GM18507 (cell line): Measurements from ENCODE around the gene MAPK8IP3.
"Not testable (repeated sequence)": the region's sequence is repeated elsewhere in the genome, so short reads cannot be mapped to it uniquely, and the experiment has no call there.

Source experiments
- DNase-seq: peaks from one replicate; pipeline ENCODE4 v3.0.0; 2011; ENCODE audit warnings: low read depth; ENCODE audit not compliant: insufficient read length; ENCODE audit errors: extremely low spot score
- FAIRE-seq: peaks from 2 replicates; lab custom pipeline; 2011; peaks lifted over from hg19 to GRCh38; lab: Jason Lieb, UNC

MAPK8IP3 gene

GRCh38 chr16:1732551-1732987 lies 26.6 kb downstream of the MAPK8IP3 start:
- not testable (repeated sequence) for DNase-seq, FAIRE-seq

GRCh38 chr16:1734123-1734522 lies 28.1 kb downstream of the MAPK8IP3 start:
- FAIRE-seq = no peak

GRCh38 chr16:1734816-1735215 lies 28.8 kb downstream of the MAPK8IP3 start:
- FAIRE-seq (no peak), DNase-seq (no peak)

More at GRCh38 chr16:1734123-1734522, 28.1 kb downstream of the MAPK8IP3 start:
- DNase-seq = no peak

GRCh38 chr16:1740234-1740633 lies 34.2 kb downstream of the MAPK8IP3 start:
- FAIRE-seq (no peak), DNase-seq (no peak)

- FAIRE-seq = no peak
Measured at GRCh38 chr16:1740781-1741490, 34.9 kb downstream of the MAPK8IP3 start.

GRCh38 chr16:1741553-1742165 lies 35.7 kb downstream of the MAPK8IP3 start:
- FAIRE-seq = no peak
- DNase-seq = no peak

More at GRCh38 chr16:1740781-1741490, 34.9 kb downstream of the MAPK8IP3 start:
- DNase-seq = no peak

GRCh38 chr16:1743376-1744337 lies 37.7 kb downstream of the MAPK8IP3 start:
- no peak for DNase-seq
- no peak for FAIRE-seq

- DNase-seq (no peak), FAIRE-seq (no peak)
Measured at GRCh38 chr16:1744338-1744840, 38.4 kb downstream of the MAPK8IP3 start.

- DNase-seq (no peak), FAIRE-seq (no peak)
Measured at GRCh38 chr16:1745181-1745899, 39.3 kb downstream of the MAPK8IP3 start.

- FAIRE-seq (no peak), DNase-seq (no peak)
Measured at GRCh38 chr16:1745900-1746692, 40.1 kb downstream of the MAPK8IP3 start.

- DNase-seq (no peak), FAIRE-seq (no peak)
Measured at GRCh38 chr16:1746693-1747195, 40.7 kb downstream of the MAPK8IP3 start.

- FAIRE-seq (no peak), DNase-seq (no peak)
Measured at GRCh38 chr16:1747934-1748333, 41.9 kb downstream of the MAPK8IP3 start.

GRCh38 chr16:1749152-1750117 lies 43.4 kb downstream of the MAPK8IP3 start:
- FAIRE-seq = no peak
- no peak for DNase-seq

GRCh38 chr16:1751946-1752345 lies 46.0 kb downstream of the MAPK8IP3 start:
- DNase-seq = no peak
- FAIRE-seq = no peak

GRCh38 chr16:1752853-1753252 lies 46.9 kb downstream of the MAPK8IP3 start:
- DNase-seq = no peak
- FAIRE-seq = no peak

- DNase-seq (no peak), FAIRE-seq (no peak)
Measured at GRCh38 chr16:1754204-1754603, 48.2 kb downstream of the MAPK8IP3 start.
